Measurements from ENCODE around the gene TRIM29.
A peak's percentile ranks its signal among the peaks of the same experiment; 100 is the strongest.
"Not testable (repeated sequence)": the region's sequence is repeated elsewhere in the genome, so short reads cannot be mapped to it uniquely, and the experiment has no call there.

Gene TRIM29

GRCh38 chr11:120172054-120172911, 34.4 kb upstream of the TRIM29 start:
- peak in 2 of 4 experiments; percentile 23 to 32 for DNase-seq (ENCODE audit: low read depth in 4 of 4, low spot score in 1 of 4)

- no peak for DNase-seq (ENCODE audit: low read depth in 4 of 4, low spot score in 1 of 4)
Measured at GRCh38 chr11:120170741-120171261, 32.9 kb upstream of the TRIM29 start.

- DNase-seq (ENCODE audit: low read depth in 4 of 4, low spot score in 1 of 4) = no peak
Measured at GRCh38 chr11:120169981-120170698, 32.2 kb upstream of the TRIM29 start.

GRCh38 chr11:120168960-120169681, 31.2 kb upstream of the TRIM29 start:
- peak in 3 of 4 experiments; percentile 24 to 41 (median 33) for DNase-seq (ENCODE audit: low read depth in 4 of 4, low spot score in 1 of 4)

GRCh38 chr11:120168108-120168959, 30.4 kb upstream of the TRIM29 start:
- no peak for DNase-seq (ENCODE audit: low read depth in 4 of 4, low spot score in 1 of 4)

- no peak for DNase-seq (ENCODE audit: low read depth in 4 of 4, low spot score in 1 of 4)
Measured at GRCh38 chr11:120167659-120168058, 29.7 kb upstream of the TRIM29 start.

GRCh38 chr11:120160436-120160835, 22.5 kb upstream of the TRIM29 start:
- DNase-seq (ENCODE audit: low read depth in 4 of 4, low spot score in 1 of 4) = no peak

GRCh38 chr11:120153221-120153620, 15.3 kb upstream of the TRIM29 start:
- DNase-seq (ENCODE audit: low read depth in 4 of 4, low spot score in 1 of 4) = no peak

- no peak for DNase-seq (ENCODE audit: low read depth in 4 of 4, low spot score in 1 of 4)
Measured at GRCh38 chr11:120151536-120151935, 13.6 kb upstream of the TRIM29 start.

GRCh38 chr11:120149246-120149645, 11.3 kb upstream of the TRIM29 start:
- DNase-seq (ENCODE audit: low read depth in 4 of 4, low spot score in 1 of 4) = no peak

GRCh38 chr11:120147950-120148270, 10.0 kb upstream of the TRIM29 start:
- DNase-seq (ENCODE audit: low read depth in 4 of 4, low spot score in 1 of 4) = no peak

GRCh38 chr11:120147094-120147949, 9.4 kb upstream of the TRIM29 start:
- DNase-seq (ENCODE audit: low read depth in 4 of 4, low spot score in 1 of 4) = no peak

GRCh38 chr11:120146413-120147093, 8.6 kb upstream of the TRIM29 start:
- no peak for DNase-seq (ENCODE audit: low read depth in 4 of 4, low spot score in 1 of 4)

GRCh38 chr11:120144501-120144900, 6.6 kb upstream of the TRIM29 start:
- no peak for DNase-seq (ENCODE audit: low read depth in 4 of 4, low spot score in 1 of 4)

GRCh38 chr11:120143472-120143871, 5.6 kb upstream of the TRIM29 start:
- not testable (repeated sequence) for DNase-seq (ENCODE audit: low read depth in 4 of 4, low spot score in 1 of 4)

GRCh38 chr11:120142441-120143100, 4.7 kb upstream of the TRIM29 start:
- no peak for DNase-seq (ENCODE audit: low read depth in 4 of 4, low spot score in 1 of 4)

GRCh38 chr11:120141768-120142423, 4.0 kb upstream of the TRIM29 start:
- DNase-seq (ENCODE audit: low read depth in 4 of 4, low spot score in 1 of 4) = no peak

GRCh38 chr11:120141113-120141767, 3.3 kb upstream of the TRIM29 start:
- DNase-seq (ENCODE audit: low read depth in 4 of 4, low spot score in 1 of 4) = no peak

All from stimulated activated CD4-positive, alpha-beta T cell treated with anti-CD3 and anti-CD28 coated beads, Interleukin-1b, Interleukin-23, amount 100 ng/mL, for 24 hours (primary cell).